Measurements from ENCODE around the gene MTHFD1L.

The MTHFD1L gene

DNA sequence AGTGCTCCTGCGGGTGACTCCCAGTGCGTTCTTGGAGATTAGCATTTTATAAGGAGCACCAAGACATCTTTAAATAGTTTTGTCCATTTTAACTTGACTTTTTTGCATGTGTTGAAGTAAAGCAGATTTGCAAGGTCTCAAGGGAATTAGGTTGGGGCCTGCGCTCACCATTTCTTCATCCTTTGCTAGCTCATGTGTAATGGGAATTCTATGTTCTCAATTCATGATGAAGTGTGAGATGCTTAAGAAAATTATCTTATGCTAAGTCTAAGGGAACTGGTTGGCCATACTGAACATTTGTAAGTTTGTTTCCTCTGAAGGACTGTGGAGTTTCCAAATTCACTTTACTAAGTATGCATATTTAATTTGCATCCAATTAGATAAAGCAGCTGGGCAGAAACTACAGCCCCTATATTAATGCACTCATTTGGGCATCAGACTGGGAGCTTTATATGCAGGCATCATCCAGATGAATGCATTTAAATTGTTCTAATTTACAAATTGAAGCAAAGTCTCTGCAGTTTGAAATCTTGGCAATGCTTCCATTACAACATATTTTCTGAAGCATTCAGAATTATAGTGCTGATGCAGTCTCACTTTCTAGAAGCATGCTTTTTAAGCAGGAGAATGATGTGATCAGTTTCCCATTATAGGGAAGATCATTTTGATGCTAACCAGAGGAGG, 266.0 kb downstream of the MTHFD1L start:
- DNase-seq: no peak

DNA sequence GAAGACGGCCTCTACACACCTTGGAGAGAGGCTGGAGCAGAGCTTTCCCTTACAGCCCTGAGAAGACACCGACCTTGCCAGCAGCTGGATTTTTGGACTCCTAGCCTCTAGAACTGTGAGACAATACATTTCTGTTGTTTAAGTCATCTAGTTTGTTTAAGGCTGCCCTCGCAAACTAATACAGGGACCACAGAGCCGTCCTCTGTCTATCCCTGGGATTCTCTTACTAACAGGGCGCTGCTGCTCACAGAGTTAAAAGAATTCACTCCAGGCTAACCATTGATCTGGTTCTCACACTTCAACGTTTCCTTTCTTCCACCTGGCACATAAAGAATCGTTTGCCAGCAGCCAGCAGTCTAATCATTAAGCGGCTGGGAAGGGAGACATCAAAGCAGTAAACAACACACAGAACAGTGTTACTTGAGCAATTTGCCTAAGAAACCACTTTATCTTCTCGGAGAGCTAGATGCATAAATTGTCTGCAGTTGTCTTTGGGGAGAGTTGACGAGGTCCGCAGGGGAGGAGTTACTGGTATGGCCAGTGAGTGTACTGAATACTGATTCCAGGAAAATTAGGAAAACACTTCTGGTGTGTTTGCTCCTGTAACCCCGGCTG, 270.7 kb downstream of the MTHFD1L start:
- no peak for DNase-seq

DNA sequence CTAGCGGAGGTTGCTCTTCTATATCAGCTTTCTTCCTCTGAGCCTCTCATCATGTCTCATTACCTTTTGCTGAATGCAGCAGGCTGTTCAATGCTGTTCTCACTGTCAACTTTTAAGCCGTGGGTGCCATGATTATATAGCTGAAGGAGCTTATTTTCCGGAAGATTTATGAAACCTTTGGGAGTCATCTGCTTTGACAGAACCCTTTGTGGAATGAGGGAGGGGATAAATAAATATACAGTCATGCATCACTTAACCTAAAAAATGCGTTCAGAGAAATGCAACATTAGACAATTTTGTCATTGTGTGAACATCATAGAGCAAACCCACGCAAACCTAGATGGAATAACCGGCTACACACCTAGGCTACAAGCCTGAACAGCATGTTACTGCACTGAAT, 272.0 kb downstream of the MTHFD1L start:
- no peak for DNase-seq

DNA sequence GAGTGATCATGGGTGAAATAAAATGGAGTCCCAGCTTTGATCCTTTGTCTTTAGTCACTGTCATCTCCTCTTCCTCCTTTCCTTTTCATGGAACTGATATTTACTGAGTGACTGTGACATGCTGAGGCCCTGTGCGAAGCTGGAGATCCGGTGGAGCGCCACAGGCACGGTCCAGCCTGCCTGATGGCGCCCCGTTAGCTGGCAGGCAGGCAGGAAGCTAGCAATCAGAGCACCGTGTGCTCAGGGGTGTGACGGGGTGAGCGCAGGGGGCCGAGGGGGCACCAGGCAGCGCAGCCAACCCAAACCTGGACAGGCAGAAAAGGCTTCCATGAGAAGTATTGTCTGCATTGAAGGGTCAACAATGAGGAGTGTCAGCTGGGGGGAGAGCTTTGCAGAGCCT, 274.0 kb downstream of the MTHFD1L start:
- DNase-seq: no peak

DNA sequence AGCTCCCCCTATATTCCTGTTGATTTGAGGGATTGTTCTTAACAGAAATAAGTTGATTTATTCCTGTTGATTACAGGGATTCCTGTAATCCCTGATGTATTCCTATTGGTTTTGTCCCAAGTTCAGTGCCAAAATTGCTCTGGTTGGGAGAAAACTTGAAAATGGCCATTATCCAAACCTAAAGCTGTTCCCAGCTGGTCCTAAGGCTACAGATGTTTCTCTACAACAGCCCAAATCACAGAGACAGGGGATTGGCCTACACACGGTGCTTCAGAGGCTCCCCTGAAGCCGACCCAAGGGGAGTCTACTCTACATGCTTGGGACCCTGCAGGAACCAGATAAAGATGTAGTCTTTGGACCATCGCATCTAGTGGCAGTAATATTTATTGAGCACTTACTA, 275.3 kb downstream of the MTHFD1L start:
- no peak for DNase-seq

DNA sequence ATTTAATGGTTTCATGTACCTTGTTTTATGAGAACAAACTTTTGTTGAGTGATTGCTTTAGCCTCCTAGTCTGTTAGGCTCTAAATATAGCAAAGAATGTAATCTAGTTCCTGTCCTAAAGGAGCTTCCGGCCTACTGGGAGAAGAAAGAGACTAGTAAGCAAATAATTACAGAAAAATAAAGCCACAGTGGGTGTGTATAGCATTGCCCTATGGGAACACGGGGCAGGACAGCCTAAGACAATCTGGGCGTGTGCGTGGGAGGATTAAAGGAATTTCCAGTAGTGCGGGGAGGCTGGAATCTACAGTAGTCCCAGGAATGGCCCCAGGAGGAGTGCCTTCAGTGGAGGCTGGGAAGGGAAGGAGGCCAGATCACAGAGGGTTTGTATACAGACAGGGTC, 276.2 kb downstream of the MTHFD1L start:
- no peak for DNase-seq

DNA sequence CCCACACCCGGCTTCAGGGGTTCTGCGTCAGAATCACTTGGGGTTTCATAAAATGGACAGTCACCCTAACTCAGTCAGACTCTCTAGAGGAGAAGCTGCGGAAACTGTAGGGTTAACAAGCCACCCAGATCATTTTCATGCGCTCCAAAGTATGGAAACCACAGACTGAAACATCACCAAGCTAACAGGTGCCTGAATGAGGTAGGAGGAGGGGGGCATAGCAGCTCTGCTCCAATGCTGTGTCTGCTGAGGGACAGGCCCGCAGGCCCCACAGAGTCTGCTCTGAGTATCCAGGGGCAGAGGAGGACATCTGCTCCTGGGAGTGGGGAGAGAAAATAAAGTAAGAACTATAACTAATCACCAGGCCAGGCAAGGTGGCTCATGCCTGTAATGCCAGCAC, 277.2 kb downstream of the MTHFD1L start:
- DNase-seq: no peak

DNA sequence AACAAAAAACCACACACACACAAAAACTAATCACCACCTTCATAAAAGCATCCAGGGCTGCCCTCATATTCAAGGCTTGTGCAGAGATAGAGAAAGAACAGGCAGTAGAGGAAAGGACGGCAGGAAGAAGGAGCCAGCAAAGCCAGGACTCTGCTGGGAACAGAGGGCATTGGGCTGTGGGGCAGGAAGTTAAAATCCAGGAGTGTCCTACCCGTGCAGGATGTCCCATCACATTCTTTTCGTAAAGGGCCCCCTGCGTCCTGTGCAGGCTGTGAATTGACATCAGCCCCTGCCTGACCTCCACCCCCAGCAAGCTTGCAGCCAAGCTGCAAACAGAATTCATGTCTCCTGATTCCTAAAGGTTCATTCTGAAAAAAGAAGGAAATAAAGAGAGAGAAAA, 277.8 kb downstream of the MTHFD1L start:
- no peak for DNase-seq

DNA sequence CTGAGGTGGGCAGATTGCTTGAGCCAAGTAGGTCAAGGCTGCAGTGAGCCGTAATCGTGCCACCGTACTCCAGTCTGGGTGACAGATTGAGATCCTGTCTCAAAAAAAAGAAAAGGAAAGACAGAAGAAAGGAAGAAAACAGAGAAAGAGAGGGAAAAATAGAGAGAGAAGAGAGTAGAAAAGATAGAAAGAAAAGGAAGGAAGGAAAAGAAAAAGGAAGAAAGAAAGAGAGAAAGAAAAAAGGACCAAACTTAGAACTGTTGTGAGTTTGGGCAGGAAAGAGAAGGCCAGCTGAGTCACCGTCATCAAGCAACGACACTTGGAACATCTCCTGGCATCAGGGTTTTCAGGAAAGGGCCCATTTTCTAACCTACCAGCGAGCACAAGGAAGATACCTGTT, 278.3 kb downstream of the MTHFD1L start:
- no peak for DNase-seq

DNA sequence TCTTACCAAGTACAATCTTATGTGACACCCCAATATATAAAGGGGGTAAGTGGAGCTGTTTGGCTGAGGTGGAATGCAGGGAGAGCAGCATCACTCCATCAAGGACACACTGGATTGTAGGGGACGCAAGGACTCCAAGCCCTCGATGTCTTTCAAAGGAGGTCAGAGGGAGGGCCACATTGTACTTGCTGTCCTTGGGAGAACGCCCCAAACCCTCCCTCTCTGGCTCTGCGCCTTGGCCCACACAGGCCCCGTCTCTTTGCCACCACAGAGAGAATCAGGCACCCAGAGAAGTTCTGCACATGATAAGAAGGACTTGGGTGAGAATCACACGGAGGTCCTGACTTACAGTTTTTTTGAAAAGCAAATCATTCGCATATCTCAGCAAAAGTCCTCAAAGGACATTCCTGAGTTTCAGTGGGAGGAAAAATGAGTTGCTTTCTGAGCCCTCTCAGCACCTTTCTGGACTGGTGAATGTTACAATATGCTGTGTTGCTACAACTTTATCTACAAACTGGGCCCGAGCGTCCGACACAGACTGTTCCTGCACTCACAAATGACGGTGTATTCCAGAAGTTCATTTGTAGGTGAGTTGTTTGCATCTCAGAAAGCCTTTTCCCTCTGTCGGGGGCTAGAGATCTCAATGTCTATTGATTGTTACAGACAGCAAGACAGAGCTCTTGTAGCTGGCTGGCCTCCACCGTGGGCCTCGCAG, 281.8 kb downstream of the MTHFD1L start:
- DNase-seq: no peak

DNA sequence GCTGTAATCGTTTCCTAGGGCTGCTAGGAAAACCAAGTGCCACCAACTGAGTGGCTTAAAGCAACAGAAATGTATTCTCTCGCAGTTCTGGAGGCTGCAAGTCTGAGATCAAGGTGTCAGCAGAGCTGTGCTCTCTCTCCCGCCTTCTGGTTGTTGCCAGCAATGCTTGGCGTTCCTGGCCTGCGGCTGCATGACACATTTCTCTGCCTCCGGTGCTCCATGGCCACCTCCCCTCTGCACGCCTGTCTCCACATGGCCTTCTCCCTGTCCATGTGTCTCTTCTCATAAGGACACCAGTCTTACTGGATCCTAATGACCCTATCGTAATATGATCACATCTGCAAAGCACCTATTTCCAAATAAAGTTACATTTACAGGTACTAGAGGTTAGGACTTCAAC, 282.6 kb downstream of the MTHFD1L start:
- DNase-seq: no peak

DNA sequence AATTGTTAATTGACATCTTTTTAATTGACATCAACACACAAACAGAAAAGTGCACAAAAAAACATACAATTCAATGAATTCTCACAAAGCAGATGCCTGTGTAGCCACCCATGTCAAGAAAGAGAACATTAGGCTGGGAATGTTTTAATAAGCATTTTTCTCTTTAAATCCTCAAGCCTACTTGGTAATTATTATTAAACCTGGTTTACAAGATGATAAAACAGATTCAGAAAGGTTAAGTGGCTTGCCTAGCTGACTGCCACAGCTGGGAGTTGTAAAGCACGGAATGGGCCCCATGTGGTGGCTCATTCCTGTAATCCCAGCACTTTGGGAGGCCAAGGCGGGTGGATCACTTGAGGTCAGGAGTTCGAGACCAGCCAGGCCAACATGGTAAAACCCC, 284.3 kb downstream of the MTHFD1L start:
- no peak for DNase-seq

Data from activated CD4-positive, alpha-beta T cell treated with anti-CD3 and anti-CD28 coated beads, Interleukin-2, amount 50 U/mL, for 1 hour (primary cell).